HG03025 (cell line): ENCODE measurements around the gene PPEF1.

ENCODE experiments used
- ATAC-seq: cut with Tn5 transposase; IDR thresholded peaks from one replicate; pipeline ENCODE4 v1.9.1; 2021; ENCODE audit warnings: mild to moderate bottlenecking, moderate library complexity; ENCODE audit not compliant: unreplicated experiment, low FRiP score

The PPEF1 gene, protein sequence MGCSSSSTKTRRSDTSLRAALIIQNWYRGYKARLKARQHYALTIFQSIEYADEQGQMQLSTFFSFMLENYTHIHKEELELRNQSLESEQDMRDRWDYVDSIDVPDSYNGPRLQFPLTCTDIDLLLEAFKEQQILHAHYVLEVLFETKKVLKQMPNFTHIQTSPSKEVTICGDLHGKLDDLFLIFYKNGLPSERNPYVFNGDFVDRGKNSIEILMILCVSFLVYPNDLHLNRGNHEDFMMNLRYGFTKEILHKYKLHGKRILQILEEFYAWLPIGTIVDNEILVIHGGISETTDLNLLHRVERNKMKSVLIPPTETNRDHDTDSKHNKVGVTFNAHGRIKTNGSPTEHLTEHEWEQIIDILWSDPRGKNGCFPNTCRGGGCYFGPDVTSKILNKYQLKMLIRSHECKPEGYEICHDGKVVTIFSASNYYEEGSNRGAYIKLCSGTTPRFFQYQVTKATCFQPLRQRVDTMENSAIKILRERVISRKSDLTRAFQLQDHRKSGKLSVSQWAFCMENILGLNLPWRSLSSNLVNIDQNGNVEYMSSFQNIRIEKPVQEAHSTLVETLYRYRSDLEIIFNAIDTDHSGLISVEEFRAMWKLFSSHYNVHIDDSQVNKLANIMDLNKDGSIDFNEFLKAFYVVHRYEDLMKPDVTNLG

DNA sequence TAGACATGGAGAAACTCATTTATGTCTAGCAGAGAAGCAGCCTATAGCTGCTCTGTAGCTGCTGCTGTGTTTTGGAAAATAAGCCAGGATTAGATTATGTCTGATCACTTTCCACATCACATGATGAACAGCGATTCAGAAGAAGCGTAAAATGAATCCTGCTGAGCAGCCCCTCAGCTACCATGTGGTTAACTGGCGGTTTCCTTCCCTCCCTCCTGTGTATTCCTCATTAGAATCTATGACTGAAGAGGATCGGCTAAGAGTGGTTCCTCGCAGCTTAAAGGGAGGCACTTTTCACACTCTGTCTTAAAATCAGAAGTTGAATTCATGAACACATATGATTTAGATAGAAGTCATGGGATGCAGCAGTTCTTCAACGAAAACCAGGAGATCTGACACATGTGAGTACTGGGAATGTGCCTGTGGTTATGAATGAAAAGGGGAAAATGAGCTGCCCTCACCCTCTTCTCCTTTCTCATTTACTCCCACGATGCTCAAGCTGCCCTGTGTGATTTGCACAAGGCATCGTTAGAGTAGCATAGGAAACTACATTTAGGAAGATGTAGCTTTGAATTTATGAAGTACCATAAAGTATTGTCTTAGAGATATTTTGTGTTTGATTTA, at the start of gene PPEF1:
Gene PPEF1 (plus strand): TSS at position 220 of the 624 bp plus-strand sequence. CDS start 136 bp downstream, at position 356.
- ATAC-seq = no peak

DNA sequence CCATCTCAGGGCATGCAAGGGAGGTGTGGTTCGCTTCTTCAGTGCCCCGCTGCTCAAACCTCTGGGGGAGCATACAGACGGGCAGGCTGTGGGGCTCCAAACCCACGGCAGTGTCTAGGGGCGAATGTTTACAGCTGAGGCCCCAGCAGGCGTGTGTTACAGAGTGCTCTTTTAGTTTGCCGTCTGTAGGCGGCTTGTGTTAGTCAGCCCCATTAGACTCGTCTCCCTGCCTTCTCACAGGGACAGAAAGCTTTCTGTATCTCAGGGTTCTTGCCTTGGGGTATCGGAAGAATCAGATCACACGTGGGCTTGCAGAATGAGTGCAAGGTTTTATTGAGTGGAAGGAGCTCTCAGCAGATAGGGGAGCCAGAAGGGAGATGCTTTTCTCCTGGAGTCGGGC, 46.2 kb upstream of the PPEF1 start:
- no peak for ATAC-seq

DNA sequence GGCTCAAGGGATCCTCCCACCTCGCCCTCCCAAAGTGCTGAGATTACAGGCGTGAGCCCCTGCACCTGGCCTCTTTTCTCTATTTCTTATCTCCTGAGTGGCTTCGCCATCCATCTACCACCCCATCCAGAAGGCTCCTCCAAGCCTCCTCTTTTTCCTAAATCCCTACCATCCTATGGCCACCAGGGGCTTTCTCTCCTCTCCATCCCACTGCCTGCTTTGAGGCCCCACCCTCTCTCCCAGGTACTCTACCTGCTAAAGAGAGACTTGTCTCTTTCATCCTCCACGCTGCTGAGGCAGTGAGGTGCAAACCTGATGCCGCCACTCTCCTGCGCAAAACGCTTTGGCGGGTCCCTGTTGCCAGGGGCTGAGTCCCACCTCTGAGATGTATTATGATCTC, 42.5 kb upstream of the PPEF1 start:
- ATAC-seq = no peak

DNA sequence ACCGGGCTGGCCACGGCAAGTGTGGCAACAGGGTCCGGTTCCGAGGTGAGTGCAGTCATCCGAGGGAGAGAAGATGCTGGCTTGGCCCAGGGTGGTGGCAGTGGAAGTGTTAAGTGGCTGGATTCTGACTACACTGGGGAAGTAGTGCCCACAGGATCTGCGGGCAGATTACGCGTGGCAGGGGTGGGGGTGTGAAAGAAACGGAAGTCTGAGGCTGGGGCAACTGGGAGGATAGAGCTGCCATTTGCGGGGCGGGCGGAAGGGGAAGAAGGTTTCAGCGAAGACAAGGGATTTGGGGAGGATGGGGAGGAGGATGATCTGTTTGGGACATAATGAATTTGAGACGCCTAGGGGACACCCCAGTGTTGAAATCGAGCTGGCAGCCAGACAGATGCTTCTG, 40.8 kb upstream of the PPEF1 start:
- no peak for ATAC-seq

DNA sequence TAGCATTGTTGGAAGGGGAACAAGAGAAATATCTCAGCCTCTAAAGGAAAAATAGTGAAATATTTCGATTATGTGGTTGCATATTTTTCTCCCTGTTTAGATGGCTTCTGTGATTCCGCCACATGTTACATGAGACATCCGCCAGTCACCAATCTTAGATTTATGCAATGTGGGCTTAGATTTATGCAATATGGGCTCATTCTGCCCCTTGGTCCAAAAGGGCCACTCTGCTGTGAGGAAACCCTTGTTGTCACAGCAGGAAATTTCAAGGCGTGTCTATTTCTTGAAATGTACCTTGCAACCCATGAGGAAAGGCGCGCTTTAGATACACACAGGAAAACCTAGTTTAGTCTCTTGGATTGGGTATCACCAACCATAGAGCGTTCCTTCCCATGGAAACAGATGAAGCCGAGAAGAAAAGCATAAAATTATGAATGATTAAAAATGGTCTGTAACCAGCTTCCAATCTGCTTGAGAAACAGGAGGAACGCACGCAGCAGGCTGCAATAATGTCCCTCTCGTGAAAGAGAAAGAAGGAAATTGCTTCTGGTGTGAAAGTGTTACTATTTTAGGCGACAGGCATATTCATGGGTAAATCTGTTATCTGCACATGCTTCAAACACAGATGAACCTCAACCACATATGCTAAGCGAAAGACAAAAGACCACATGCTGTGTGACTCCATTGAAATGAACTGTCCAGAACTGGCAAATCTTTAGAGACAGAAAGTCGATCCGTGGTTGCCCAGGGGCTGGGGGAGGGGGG, 39.2 kb upstream of the PPEF1 start:
- no peak for ATAC-seq

DNA sequence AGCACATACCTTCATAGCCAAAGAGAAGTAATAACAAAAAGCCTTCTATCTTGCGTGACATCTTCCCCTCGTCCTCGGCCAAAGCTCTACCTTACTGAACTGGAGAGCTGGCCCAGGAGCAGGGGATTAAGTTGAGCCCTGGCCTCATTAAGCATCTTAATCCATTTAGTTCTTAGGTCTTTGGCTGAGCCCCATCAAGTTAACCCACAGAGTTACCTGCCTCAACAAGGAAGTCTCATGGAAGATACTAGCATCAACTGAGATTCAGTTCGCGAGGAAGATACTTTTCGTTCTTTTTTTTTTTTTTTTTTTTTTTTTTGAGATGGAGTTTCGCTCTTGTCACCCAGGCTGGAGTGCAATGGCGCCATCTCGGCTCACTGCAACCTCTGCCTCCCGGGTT, 35.4 kb upstream of the PPEF1 start, which contains the start of gene RS1:
Gene RS1 (minus strand): TSS at position 101 of the 400 bp plus-strand sequence. CDS start 40 bp downstream, at position 61.
- ATAC-seq = no peak

DNA sequence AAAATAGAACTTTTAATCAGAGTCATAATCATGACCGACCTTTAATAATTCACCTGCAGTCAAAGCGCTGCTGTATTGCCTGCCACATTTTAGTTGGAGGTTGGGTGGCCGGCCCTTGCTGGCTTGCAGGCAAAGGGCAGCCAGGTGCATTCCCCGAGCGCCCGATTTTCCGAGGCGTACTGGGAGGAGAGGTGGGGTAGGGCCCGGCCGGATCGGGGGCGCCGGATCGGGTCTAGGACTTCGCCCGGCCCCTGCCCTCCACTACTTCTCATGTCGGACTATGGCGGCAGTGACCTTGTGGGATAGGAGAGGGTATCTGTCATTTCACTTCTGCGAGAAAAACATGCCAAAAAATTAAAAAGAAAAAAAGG, 33.0 kb upstream of the PPEF1 start:
- ATAC-seq = peak; percentile 45

DNA sequence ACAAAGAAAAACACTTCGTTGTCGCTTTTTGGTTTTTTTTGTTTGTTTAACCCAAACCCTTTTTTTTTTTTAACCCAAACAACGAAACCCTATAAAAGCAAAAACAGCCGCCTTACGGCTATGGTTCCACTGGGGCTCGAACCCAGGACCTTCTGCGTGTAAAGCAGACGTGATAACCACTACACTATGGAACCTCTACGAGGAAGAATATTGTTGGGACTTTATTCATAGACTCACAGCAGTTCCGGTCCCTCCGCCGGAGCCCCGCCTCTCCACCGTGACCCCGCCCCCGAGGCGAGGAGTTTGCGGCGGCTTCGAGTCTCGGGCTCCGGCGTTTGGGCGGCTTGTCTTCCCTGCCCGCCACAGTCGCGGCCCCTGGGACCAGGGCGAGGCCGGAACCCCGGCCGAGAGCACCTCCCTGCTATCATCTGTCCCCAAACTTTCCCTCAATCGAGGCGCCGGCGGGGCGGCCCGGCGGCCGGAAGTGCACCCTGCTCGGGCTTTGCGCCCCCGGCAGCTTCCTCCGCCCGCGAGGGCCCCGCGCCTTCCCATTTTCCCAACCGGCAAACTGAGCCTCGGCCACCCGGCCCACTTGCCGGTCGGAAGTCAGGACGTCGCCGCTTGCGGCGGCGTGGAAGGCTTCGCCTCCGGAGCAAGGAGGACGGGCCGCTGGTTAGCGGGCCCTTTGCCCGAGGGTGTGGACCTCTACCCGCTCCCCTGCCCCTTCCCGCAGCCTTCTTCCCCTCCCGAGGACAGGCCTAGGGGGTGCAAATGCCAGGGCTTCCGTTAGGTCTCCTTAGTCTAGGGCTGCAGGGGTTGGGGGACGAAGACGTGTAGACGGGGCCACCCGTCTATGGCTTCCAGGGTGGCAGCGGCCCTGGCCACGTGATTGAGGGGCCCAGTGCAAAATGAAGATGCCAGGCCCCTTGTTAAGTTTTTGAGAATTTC, 32.4 kb upstream of the PPEF1 start:
- peak; percentile 84 for ATAC-seq

DNA sequence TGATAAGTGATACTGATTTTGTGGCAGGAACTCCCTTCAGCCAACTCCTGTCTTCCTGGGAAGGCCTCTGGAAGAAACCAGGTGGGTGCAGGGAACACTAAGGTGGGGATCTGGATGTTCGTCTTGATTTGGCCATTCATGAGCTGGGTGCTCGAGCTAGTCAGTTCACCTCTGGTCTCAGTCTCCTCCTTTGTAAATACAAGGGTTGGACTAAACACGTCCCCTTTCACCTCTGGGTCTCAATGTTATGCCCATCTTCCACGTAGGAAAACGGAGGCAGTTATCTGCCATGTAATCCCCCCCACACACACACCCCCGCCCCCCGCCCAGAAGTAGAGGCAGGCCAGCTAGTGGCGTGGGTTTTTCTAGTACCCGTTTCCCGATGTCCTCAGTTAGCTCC, 31.4 kb upstream of the PPEF1 start:
- no peak for ATAC-seq

DNA sequence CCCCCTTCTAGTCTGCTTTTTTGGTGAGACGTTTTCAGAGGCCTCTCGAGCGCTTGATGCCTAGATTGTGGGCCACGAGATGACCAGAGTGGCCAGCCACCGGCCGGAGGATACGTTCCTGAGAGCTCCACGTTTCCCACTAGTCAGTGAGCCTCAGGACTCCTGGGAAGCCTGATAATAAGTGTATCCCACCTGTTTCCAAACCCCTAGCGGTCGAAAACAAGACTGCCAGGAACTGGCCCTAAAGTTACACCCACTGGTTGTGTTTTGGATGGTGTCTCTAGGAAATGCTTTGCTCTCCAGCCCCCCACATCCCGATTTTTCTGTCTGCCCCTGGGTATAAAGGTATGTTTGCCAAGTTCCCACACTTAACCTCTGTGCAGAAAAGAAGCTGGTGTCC, 31.0 kb upstream of the PPEF1 start:
- ATAC-seq = no peak

DNA sequence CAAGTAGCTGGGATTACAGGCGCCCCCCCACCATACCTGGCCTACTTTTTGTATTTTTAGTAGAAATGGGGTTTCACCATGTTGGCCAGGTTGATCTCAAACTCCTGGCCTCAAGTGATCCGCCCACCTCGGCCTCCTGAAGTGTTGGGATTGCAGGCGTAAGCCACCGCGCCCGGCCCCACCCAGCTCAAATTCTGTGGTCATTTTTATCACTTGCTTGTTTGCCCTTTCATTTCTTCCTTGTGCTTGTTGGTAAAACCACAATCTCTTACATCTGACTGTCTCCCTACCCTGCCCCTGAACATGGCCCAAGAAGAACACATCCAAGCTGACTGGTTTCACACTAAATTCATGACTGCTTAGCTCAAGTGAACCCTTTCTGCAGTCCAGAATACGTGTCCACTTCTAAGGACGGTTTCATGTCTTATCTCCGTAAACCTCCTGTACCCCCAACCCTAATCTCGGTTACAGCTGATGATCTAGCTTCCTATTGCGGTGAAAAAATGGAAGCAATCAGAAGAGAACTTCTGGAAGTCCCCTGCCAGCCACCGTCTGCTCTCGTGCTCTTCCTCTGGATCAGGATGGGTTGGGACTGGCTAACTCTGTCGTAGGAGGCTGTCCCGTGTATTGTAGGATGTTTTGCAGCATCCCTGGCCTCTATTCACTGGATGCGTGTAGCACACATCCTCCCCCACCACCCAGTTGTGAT, 30.1 kb upstream of the PPEF1 start:
- no peak for ATAC-seq

DNA sequence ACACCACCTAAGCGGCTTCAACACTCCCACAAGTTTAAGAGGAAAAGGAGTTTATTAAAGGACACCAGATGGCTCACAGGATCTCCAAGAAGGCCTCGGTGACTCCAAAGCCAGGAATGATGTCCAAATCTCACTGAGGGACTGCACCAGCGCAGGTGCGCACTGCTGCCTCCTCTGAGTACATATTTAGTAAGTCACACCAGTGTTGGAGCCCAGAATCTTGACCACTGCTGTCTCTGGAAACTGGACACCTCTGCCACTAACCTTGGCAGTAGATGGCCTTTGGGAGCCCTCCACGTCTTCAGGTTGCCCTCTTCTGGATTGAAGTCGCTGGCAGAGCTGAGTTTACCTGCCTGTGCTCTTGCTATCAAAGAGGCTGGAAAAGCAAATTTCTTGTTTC, 25.4 kb upstream of the PPEF1 start:
- ATAC-seq = no peak

DNA sequence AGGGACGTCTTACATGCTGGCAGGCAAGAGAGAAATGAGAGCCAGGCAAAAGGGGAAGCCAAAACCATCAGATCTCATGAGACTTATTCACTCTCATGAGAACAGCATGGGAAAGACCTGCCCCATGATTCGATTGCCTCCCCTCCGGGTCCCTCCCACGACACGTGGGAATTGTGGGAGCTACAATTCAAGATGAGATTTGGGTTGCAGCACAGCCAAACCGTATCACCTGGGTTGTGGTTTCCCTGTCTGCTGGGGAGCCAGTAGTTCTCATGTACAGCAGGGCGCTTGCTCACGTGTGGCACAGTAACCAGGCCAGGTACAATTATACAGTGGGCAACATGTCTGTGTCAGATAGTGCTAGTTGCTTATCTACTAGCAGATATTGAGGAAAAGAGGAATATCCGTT, 24.5 kb upstream of the PPEF1 start:
- ATAC-seq = no peak

DNA sequence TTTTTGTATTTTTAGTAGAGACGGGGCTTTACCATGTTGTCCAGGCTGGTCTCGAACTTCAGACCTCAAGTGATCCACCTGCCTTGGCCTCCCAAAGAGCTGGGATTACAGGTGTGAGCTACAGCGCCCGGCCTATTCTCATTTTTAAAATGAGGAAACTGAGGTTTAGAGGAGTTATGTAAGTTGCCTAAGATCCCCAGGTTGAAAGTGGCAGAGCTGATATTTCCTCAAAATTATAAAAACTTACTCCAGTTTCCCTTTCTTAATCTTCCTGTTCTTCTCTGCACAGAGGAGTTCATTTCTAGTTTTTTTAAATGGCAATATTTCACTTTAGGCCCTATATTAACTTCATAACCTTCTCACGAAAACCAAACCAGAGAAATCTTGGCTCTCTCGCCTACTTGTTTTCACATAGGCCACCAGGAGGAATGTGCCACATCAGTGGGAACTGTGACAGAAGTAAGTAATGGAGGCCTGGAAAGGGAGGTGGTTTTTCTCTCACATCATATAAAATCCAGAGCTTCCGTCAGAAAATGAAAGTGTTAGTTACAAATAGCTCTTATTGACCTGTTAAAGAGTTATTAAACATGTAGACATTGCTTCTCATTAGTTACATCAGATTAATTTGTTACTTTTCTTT, 19.5 kb upstream of the PPEF1 start:
- ATAC-seq = no peak

DNA sequence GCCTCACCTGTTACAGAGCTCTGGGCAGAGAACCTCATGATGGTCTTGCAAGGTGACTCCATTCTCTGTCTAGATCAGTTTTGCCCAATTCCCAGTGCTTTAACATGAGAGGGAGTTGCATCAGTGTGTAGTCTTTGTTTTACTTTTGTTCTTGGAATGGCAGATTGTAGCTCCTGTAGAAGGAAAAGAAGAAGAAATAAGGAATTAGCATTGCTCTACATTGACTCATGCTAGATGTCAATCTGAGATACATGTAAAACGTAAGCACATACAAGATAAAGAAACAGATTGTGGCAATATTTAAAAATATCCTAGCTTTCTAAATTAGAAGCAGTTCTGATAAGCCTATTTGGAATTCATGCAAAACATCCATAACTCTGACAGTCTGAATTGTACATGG, 16.0 kb upstream of the PPEF1 start:
- no peak for ATAC-seq

DNA sequence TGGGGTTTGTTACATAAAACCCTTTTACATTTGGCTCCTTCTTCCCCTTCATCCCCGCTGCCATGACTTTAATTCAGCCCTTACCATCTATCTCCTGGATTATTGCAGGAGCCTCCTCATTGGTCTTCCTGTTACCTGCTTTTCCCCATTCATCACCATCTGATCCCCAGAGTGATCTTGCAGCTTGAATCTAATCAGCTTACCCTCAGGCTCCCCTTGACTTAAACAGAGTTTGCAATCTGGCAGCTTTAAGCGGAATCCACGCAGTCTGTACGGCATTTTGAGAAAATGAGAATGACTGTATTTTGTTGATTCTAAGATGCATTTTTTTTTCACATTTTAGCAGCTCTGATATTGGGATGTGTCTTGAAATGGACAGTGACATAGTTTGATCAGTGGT, 14.9 kb upstream of the PPEF1 start:
- ATAC-seq = no peak

DNA sequence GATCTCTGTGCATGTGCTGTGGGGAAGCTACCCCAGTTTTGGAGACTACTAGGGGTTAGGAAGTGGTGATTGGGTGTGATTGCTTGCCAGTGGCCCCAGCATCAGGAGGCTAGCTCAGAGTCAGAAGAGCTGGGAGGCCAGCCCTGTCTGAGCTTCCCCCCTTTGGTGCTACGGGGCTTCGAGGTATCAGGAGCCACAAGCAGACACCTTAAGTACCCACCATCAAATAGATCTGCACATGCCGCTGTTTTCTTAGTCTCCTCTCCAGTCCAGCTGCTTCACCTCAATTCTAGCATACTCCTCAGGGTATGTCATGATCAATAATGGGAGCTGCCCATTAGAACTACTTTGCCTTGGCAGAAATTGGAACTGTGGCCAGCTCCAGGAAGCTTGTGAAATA, 10.8 kb upstream of the PPEF1 start:
- no peak for ATAC-seq

DNA sequence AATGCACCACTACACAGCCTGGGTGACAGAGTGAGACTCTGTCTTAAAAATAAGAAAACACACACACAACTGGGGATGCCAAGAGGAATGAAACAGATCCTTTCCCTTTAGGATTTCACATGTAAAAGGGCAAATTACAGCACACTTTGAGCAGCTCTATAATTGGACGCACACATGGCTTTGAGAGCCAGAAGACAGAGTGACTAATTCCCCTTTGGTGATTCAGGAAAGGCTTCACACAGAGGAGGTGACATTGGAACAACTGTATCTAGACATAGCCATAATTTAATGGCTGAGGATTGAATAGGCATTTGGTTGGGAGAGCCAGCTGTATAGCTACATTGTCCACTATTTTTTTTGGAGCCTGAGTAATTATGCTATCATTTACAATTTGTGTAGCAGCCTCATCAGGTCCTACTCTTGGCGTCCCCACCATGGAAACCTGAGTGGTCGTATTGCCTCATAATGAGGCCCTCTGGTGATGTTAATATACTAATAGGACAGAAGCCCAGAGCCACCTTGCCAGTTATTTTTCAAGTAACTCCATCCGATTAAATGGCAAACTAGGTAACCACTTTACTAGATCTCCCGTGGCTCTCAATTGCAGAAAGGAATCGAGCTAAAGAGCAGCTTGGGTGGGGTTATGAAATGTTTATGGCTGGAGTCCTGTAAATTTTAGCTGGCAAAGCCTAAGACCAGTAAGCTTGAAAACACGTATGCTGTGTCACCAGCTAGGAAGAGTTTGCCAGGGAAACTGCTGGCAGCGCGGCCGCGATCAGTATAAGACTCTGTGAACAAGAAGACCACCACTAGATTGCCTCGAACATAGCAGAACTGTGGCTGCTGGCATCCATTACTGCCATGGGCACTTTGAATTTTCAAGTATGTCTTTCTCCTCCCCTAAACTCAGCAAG, 8.5 kb upstream of the PPEF1 start:
- no peak for ATAC-seq
